Loucy (cell line): Measurements from ENCODE around the gene RGMB.

ENCODE experiments used
- EZH2phosphoT487 ChIP-seq: fragments of 200-600 bp; IDR thresholded peaks from 2 replicates; pipeline ENCODE4 v1.6.1; 2018; ENCODE audit warnings: antibody characterized with exemption, mild to moderate bottlenecking, moderate library complexity, borderline replicate concordance
- TF ChIP-seq, protein P1 (sequence below): fragments of 200-600 bp; sonication (generic); conservative IDR thresholded peaks from 2 replicates; pipeline ENCODE4 v1.5.1; 2014; ENCODE audit warnings: mild to moderate bottlenecking, antibody characterized with exemption, low read length

DNA sequence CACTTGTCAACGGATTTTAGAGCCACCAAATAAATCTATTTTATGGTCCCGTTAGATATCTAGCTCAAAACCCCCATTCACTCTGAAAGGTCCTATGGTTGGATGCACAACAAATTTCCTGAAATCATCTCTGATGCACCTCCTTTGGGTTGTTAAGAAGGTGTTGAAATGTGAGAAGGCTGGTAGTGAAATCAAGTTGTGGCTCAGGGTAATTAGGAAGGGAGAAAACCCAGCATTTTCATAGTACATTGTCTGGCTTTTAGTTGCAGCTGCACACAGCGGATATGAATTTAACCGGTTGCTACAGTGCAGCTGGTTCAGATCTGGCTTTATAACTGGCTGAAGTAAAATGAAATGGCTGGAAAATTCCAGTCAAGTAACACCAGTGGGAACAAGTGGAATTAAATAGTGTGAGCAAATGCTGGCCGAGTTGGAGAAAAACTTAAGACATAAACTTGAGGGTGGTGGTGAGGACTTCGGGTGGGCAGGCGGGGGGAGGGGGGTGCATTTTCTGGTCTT, 17.6 kb downstream of the RGMB start:
- TF ChIP-seq, protein P1, sequence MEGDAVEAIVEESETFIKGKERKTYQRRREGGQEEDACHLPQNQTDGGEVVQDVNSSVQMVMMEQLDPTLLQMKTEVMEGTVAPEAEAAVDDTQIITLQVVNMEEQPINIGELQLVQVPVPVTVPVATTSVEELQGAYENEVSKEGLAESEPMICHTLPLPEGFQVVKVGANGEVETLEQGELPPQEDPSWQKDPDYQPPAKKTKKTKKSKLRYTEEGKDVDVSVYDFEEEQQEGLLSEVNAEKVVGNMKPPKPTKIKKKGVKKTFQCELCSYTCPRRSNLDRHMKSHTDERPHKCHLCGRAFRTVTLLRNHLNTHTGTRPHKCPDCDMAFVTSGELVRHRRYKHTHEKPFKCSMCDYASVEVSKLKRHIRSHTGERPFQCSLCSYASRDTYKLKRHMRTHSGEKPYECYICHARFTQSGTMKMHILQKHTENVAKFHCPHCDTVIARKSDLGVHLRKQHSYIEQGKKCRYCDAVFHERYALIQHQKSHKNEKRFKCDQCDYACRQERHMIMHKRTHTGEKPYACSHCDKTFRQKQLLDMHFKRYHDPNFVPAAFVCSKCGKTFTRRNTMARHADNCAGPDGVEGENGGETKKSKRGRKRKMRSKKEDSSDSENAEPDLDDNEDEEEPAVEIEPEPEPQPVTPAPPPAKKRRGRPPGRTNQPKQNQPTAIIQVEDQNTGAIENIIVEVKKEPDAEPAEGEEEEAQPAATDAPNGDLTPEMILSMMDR, result no peak
- no peak for TF ChIP-seq EZH2phosphoT487
